IPS-15b (cell line): ENCODE results near the gene ZRANB3.
"Not testable (repeated sequence)": the region's sequence is repeated elsewhere in the genome, so short reads cannot be mapped to it uniquely, and the experiment has no call there.

Experiments used
- H3K27me3 ChIP-seq: one replicate; pipeline ENCODE4 v1.6.1; 2013; ENCODE audit warnings: low read length; ENCODE audit not compliant: control insufficient read depth, insufficient read depth
- H3K36me3 ChIP-seq: one replicate; pipeline ENCODE4 v1.6.1; 2013; ENCODE audit warnings: low read length; ENCODE audit not compliant: control insufficient read depth, insufficient read depth
- H3K4me1 ChIP-seq: one replicate; pipeline ENCODE4 v1.6.1; 2013; ENCODE audit warnings: mild to moderate bottlenecking, low read length; ENCODE audit not compliant: control insufficient read depth, insufficient read depth
- H3K4me3 ChIP-seq: one replicate; pipeline ENCODE4 v1.5.1; 2013; ENCODE audit warnings: low read depth, low read length
- H3K9ac ChIP-seq: one replicate; pipeline ENCODE4 v1.6.1; 2013; ENCODE audit warnings: low read depth, mild to moderate bottlenecking, low read length
- H3K9me3 ChIP-seq: one replicate; pipeline ENCODE4 v1.6.1; 2013; ENCODE audit warnings: mild to moderate bottlenecking, low read length; ENCODE audit not compliant: control insufficient read depth, insufficient read depth

Gene ZRANB3

GRCh38 chr2:135113322-135113721, 417.7 kb downstream of the ZRANB3 start:
- H3K4me1 ChIP-seq, result no peaks in the 10 kb centered on the region
- H3K9ac ChIP-seq, result no peak overlapping the region
- H3K36me3 ChIP-seq, result no peaks in the 10 kb centered on the region
- H3K27me3 ChIP-seq, result no peaks in the 10 kb centered on the region
- H3K4me3 ChIP-seq, result no peak overlapping the region
- H3K9me3 ChIP-seq, result no peaks in the 10 kb centered on the region

GRCh38 chr2:135105513-135106316, 425.3 kb downstream of the ZRANB3 start:
- not testable (repeated sequence) for H3K4me3 ChIP-seq, H3K9me3 ChIP-seq, H3K4me1 ChIP-seq, H3K9ac ChIP-seq, H3K27me3 ChIP-seq, H3K36me3 ChIP-seq

- Histone ChIP-seq H3K4me3 (no peak overlapping the region), H3K9me3 (no peaks in the 10 kb centered on the region), H3K4me1 (no peaks in the 10 kb centered on the region)
Observed at GRCh38 chr2:135103843-135104242, 427.2 kb downstream of the ZRANB3 start.

GRCh38 chr2:135099802-135100483, 431.1 kb downstream of the ZRANB3 start:
- no peaks in the 10 kb centered on the region for H3K9me3 ChIP-seq
- H3K4me1 ChIP-seq, result no peaks in the 10 kb centered on the region
- H3K27me3 ChIP-seq, result no peaks in the 10 kb centered on the region
- H3K9ac ChIP-seq, result no peak overlapping the region
- no peak overlapping the region for H3K4me3 ChIP-seq
- H3K36me3 ChIP-seq, result no peaks in the 10 kb centered on the region

More at GRCh38 chr2:135103843-135104242, 427.2 kb downstream of the ZRANB3 start:
- Histone ChIP-seq H3K36me3 (no peaks in the 10 kb centered on the region), H3K9ac (no peak overlapping the region), H3K27me3 (no peaks in the 10 kb centered on the region)

- no peaks in the 10 kb centered on the region for H3K9me3 ChIP-seq
- H3K9ac ChIP-seq, result no peak overlapping the region
- H3K4me1 ChIP-seq, result no peaks in the 10 kb centered on the region
- no peaks in the 10 kb centered on the region for H3K36me3 ChIP-seq
- H3K4me3 ChIP-seq, result no peak overlapping the region
- H3K27me3 ChIP-seq, result no peaks in the 10 kb centered on the region
Observed at GRCh38 chr2:135097532-135098231, 433.3 kb downstream of the ZRANB3 start.

GRCh38 chr2:135096665-135097446, 434.2 kb downstream of the ZRANB3 start:
- H3K9ac ChIP-seq, result no peak overlapping the region
- no peaks in the 10 kb centered on the region for H3K27me3 ChIP-seq
- H3K9me3 ChIP-seq, result no peaks in the 10 kb centered on the region
- no peak overlapping the region for H3K4me3 ChIP-seq
- H3K4me1 ChIP-seq, result no peaks in the 10 kb centered on the region
- no peaks in the 10 kb centered on the region for H3K36me3 ChIP-seq

- Histone ChIP-seq H3K4me1 (no peaks in the 10 kb centered on the region), H3K4me3 (no peak overlapping the region), H3K9me3 (no peaks in the 10 kb centered on the region), H3K36me3 (no peaks in the 10 kb centered on the region), H3K27me3 (no peaks in the 10 kb centered on the region), H3K9ac (no peak overlapping the region)
Observed at GRCh38 chr2:135095591-135095990, 435.4 kb downstream of the ZRANB3 start.

- H3K36me3 ChIP-seq, result no peaks in the 10 kb centered on the region
- no peaks in the 10 kb centered on the region for H3K4me1 ChIP-seq
- H3K27me3 ChIP-seq, result no peaks in the 10 kb centered on the region
- H3K9me3 ChIP-seq, result no peaks in the 10 kb centered on the region
- no peak overlapping the region for H3K9ac ChIP-seq
- no peak overlapping the region for H3K4me3 ChIP-seq
Observed at GRCh38 chr2:135094508-135094907, 436.5 kb downstream of the ZRANB3 start.

GRCh38 chr2:135093670-135094330, 437.2 kb downstream of the ZRANB3 start:
- no peaks in the 10 kb centered on the region for H3K9me3 ChIP-seq
- no peaks in the 10 kb centered on the region for H3K36me3 ChIP-seq
- H3K9ac ChIP-seq, result no peak overlapping the region
- no peak overlapping the region for H3K4me3 ChIP-seq
- no peaks in the 10 kb centered on the region for H3K4me1 ChIP-seq
- H3K27me3 ChIP-seq, result no peaks in the 10 kb centered on the region

GRCh38 chr2:135093193-135093592, 437.8 kb downstream of the ZRANB3 start:
- Histone ChIP-seq H3K36me3 (no peaks in the 10 kb centered on the region), H3K4me1 (no peaks in the 10 kb centered on the region), H3K27me3 (no peaks in the 10 kb centered on the region), H3K9ac (no peak overlapping the region), H3K4me3 (no peak overlapping the region), H3K9me3 (no peaks in the 10 kb centered on the region)

- Histone ChIP-seq H3K4me1 (no peaks in the 10 kb centered on the region), H3K9ac (no peak overlapping the region), H3K27me3 (no peaks in the 10 kb centered on the region), H3K36me3 (no peaks in the 10 kb centered on the region), H3K4me3 (no peak overlapping the region), H3K9me3 (no peaks in the 10 kb centered on the region)
Observed at GRCh38 chr2:135091681-135092080, 439.3 kb downstream of the ZRANB3 start.
